Measurements from ENCODE around the gene PCDHB2.
A peak's percentile ranks its signal among the peaks of the same experiment; 100 is the strongest.

DNA sequence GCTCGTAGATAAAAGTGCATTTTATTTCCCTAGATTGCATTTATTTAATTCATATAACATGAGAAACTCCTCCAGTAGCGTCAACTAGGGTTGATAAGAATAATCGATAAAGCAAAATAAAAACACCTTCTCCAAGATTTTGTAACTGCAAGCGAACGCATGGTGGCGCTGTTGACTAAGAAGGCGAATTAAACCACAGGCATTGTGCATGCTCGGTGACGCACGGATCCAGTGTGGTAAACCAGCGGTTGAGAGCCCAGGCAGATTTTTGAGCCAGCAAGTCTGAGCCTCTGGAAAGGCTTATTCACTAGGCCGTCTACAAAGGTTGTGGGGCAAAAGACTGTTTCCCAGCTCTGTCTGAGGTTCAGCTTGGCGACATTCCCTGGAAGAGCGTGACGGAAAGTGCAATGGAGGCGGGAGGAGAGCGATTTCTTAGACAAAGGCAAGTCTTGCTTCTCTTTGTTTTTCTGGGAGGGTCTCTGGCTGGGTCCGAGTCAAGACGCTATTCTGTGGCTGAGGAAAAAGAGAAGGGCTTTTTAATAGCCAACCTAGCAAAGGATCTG is 5.9 kb downstream of the PCDHB2 start, which contains the start of gene PCDHB3:
- TF ChIP-seq, protein P1, sequence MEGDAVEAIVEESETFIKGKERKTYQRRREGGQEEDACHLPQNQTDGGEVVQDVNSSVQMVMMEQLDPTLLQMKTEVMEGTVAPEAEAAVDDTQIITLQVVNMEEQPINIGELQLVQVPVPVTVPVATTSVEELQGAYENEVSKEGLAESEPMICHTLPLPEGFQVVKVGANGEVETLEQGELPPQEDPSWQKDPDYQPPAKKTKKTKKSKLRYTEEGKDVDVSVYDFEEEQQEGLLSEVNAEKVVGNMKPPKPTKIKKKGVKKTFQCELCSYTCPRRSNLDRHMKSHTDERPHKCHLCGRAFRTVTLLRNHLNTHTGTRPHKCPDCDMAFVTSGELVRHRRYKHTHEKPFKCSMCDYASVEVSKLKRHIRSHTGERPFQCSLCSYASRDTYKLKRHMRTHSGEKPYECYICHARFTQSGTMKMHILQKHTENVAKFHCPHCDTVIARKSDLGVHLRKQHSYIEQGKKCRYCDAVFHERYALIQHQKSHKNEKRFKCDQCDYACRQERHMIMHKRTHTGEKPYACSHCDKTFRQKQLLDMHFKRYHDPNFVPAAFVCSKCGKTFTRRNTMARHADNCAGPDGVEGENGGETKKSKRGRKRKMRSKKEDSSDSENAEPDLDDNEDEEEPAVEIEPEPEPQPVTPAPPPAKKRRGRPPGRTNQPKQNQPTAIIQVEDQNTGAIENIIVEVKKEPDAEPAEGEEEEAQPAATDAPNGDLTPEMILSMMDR (conservative IDR thresholded peaks at IDR 0.05; ENCODE audit: low read depth, low read length), result peak; percentile 50
- TF ChIP-seq EZH2 (IDR thresholded peaks at IDR 0.05; ENCODE audit: borderline replicate concordance, low read depth, low read length, poor library complexity, severe bottlenecking), result no peak

Measured in A673 (cell line).